GM11168 (cell line): ENCODE results near the gene AQP10.
"Not testable (repeated sequence)": the region's sequence is repeated elsewhere in the genome, so short reads cannot be mapped to it uniquely, and the experiment has no call there.

Experiments used
- in situ Hi-C: fragments of 300-500 bp; cut with MboI; formaldehyde crosslinking; loops from one replicate; pipeline ENCODE4 v1.12.0; 2022; ENCODE audit warnings: low sequenced_read_pairs; ENCODE audit not compliant: unreplicated experiment

The AQP10 gene

DNA sequence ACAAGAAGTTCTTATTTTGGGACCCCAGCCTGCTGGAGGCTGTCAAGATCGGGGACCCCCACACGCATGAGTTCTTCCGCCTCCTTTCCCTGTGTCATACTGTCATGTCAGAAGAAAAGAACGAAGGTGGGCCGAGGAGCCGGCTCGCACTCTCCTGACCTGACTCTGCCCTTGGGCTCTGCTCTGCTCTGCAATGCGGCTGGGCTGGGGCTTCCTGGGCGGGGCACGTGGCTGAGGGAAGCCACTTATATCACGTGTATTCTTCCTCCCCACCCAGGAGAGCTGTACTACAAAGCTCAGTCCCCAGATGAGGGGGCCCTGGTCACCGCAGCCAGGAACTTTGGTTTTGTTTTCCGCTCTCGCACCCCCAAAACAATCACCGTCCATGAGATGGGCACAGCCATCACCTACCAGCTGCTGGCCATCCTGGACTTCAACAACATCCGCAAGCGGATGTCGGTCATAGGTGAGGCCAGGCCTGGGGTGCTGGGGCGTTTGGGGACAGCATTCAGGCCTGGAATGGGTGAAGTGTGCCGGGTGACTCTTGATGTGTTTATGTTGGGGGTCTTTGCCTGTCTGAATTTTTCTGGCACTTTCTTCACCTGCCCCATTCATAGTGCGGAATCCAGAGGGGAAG lies 22.1 kb downstream of the AQP10 start:
- in situ Hi-C loops = no loop called here

DNA sequence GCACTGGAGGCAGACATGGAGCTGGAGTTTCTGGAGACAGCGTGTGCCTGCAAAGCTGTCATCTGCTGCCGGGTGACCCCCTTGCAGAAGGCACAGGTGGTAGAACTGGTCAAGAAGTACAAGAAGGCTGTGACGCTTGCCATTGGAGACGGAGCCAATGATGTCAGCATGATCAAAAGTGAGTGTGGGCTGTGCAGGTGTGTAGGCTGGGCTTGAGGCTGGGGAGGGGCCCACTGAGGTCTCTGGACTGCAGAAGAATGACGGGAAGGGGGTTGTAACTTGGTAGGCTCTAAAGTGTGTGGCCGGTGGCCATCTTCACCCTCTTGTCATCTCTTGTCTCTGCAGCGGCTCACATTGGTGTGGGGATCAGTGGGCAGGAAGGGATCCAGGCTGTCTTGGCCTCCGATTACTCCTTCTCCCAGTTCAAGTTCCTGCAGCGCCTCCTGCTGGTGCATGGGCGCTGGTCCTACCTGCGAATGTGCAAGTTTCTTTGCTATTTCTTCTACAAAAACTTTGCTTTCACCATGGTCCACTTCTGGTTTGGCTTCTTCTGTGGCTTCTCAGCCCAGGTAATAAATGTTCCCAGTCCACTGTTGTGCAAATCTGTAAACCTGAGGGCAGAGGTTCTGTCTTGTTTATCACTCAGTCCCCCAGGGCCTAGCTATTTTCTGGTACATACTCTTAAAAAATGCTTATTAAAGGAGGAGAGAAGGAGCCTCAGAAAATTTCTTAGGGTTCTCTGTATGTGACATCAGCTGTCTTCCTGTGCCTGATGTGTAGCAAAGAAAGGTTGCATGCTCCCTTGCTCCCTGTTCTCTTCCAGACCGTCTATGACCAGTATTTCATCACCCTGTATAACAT lies 24.3 kb downstream of the AQP10 start:
- in situ Hi-C loops = no loop called here

DNA sequence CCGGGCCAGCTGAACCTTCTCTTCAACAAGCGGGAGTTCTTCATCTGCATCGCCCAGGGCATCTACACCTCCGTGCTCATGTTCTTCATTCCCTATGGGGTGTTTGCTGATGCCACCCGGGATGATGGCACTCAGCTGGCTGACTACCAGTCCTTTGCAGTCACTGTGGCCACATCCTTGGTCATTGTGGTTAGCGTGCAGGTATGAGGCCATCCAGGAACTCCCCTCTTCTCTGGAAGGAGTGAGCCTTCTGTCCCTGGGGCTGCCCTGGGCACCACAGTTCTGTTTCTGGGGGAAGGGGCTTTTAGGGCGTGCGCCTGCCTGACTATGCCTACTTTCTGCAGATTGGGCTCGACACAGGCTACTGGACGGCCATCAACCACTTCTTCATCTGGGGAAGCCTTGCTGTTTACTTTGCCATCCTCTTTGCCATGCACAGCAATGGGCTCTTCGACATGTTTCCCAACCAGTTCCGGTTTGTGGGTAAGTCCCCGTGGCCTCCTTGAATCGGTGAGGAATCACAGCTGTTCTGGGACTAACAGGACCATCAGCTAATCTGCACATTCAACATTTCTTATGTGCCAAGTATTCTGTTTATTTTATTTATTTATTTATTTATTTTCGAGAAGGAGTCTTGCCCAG lies 25.5 kb downstream of the AQP10 start:
- in situ Hi-C loops = no loop called here

DNA sequence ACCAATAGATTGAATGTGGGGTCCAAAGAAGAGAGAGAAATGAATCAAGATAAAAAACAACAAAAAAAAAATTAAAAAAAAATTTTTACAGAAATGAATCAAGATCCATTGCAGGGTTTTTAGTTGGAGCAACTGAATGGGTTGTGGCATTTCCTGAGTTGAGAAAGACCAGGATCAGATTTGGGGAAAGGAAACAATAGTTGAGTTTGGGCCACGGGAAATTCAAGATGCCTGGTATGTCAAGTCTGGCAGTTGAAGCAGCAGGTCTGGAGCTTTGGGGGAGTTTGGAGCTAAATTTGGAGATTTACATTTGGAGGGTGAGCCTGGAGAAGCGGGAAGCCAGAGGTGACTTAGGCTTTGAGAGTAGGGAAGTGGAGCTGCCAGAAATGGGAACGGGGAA lies 27.1 kb downstream of the AQP10 start:
- in situ Hi-C loops = no loop called here

DNA sequence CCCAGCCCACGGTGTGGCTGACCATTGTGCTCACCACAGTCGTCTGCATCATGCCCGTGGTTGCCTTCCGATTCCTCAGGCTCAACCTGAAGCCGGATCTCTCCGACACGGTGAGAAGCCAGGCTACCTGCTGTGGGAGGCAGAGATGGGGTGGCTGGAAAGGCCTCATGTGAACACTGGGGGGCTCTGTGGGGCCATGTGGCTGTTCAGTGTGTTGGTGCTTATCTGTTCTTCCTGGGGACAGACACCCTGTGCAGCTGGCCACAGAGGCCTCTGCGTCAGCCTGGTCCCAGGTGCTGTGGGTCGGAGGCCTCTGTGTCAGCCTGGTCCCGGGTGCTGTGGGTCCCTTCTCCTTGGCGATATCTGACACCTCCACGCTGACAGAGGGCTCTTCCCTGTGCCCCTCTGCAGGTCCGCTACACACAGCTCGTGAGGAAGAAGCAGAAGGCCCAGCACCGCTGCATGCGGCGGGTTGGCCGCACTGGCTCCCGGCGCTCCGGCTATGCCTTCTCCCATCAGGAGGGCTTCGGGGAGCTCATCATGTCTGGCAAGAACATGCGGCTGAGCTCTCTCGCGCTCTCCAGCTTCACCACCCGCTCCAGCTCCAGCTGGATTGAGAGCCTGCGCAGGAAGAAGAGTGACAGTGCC lies 27.7 kb downstream of the AQP10 start:
- in situ Hi-C loops = no loop called here

DNA sequence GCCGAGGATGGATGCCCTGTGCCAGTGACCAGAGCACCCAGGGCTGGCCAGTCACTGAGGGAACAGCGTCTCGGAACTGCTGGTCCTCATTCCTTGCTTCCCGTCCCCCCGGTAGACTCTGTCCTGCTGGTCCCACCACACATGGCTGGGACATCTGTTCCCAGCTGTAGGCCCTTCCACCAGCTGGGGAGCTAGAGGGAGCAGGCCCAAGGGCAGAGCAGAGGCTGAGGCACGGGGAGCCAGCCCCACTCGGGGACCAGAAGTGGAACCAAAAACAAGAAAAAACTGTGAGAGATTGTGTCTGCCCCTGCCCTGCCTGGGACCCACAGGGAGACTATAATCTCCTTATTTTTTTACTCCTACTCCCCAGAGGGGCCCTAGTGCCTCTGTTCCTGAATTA lies 28.2 kb downstream of the AQP10 start:
- in situ Hi-C loops = no loop called here

DNA sequence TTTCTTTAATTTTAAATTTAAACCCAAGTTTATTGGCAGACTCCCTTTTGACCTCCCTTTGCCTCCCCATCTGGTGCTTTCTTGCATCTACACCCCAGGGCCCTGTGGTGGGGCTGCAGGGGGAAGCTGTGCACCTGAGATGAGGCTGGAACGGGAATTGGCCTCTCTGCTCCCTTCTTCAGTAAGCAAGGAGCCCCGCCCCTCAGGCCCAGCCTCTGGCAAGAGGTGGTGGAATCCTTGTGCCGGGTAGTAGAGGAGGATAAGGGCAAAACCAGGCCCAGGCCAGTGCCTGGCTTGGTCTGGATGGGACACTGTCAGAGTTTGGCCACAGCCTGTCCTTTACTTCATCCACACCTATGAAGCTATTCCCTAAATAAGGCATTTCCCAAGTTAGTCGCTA lies 29.5 kb downstream of the AQP10 start:
- in situ Hi-C loops = no loop called here

DNA sequence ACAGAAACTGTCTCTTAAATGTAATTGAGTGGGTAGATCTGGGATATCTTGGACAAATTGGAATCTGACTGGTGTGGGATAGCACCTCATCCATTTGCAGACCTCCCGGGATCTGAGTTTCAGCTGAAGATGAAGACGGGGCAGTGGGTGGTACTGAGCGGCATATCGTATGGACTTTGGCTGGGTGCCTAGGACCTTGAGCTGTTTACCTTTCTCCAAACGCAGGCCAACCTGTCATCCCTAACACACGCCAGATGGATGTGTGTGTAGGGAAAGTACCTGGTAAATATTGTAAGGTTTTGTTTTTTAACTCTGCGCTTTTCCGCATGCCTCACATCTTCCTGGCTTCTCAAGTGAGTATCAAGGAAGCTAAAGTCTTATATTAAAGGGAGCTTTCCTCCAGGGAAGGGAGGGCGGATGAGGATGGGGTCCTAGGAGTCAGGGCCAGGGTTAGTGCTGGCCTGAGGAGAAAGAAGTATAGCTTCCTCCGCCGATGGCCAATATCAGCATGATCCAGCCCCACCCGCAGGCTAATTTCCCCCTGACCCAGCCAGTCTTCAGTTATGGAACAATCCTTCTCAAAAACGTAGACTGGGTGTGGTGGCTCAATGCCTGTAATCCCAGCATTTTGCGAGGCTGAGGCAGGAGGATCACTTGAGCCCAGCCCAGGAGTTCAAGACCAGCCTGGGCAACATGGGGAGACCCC lies 30.6 kb downstream of the AQP10 start:
- in situ Hi-C loops = no loop called here

DNA sequence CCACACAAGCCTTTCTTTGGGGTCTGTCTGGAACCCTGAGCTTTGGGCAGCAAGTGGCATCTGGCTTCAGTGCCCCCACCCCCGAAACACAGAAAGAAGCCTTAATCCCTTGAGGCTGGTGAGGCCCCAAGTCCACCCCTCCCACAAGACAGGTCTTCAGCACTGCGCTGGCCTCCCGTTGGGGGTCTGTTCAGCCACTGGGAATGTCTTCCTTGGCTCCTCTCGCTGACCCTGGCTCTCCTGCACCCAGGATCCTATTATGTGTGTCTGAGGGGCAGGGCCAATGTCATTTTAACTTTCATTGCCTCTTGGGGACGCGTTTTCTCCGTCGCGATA lies 31.3 kb downstream of the AQP10 start:
- in situ Hi-C loops = no loop called here

DNA sequence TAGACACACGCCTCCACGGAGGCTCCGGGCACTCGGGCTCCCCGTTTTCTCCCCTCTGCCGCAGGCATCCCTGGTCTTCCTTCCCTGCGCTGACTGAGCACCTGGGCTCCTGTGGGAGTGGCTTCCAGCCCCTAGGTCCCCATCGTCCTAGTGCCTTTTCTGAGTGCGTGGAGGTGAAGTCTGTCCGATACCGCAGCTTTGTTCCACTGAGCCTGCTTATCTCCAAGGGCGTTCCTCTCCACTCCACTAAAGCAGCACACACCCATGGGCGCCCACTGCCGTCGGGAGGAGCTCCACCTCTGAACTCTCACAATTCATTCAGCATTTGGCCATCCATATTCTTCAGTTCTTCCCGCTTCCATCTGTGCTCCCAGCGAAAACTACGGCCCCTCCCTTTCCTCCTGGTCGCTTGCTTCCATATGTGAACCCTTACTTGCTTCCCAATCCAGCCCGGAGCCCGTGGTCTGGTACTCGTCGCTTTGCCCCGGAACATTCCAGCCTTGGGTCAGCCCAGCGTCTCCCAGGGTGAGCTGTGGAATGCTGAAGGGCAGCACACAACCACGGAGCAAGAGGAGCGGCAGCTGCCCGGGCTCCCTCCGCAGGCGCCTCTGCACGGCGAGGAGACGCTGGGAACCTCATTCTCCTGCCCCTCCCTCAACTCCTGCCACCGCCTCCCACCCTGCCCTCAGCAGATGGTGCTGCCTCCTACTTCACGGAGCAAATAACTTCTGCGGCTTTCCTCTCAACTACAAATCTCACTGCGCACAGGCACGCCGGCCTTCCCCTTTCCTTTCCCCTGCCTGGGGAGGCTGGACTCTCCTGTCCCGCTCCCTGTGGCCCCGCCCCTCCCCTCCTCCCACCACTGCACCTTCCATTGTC lies 31.9 kb downstream of the AQP10 start:
- in situ Hi-C loops = no loop called here

DNA sequence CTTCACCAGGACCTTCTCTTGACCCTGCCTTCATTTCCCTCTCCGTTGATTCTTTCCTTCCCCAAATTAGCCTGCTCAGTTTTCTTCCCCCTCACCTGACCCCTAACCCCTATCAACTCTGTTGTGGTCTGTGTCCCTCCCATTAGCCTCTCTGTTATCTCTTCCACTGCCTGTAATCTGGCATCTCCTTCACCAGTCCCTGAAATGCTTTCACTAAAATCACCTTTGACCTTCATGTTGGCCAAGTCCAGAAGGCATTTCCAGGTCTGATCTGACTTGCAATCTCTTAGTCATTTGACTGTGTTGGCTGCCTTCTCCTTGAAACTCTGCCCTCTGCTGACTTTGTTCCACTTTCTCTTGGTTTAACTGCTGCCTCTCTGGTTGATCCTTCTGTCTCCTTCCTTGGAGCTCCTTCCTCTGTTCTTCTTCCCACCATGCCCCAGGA lies 32.6 kb downstream of the AQP10 start:
- in situ Hi-C loops = no loop called here

DNA sequence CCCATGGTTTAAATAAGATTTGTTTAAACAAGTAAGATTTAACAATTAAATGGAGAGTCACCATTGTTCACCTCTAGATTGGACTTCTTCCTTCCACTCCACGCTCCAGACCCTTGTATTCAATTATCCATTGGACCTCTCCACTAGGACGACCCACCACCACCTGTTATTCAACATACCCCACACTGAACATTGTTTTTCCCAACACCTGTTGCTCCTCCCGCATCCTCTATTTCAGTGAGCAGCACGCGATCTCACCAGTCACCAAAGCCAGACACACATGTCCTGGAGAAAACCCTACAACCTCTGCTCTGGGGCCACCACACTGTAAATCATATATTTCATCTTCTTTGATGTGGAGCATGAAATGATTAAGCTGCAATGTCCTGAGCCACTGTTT lies 33.1 kb downstream of the AQP10 start:
- in situ Hi-C loops = no loop called here

DNA sequence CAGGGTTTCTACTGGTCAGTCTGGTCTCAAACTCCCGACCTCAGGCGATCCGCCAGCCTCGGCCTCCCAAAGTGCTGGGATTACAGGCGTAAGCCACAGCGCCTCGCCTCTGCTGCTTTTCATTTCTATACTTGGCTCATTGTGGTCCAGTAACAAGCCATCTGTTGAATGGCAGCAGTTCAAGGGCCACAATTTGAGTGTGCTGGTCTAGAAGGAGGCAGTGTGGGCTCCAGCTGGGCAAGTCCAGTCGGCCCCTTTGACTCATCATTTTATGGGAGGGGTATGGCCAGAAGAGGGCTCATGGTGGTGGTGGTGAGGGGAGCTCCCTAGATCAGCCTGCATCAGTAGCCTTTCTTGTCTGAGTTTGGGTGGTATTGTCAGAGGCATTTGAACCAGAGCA lies 37.6 kb downstream of the AQP10 start:
- in situ Hi-C loops = no loop called here

DNA sequence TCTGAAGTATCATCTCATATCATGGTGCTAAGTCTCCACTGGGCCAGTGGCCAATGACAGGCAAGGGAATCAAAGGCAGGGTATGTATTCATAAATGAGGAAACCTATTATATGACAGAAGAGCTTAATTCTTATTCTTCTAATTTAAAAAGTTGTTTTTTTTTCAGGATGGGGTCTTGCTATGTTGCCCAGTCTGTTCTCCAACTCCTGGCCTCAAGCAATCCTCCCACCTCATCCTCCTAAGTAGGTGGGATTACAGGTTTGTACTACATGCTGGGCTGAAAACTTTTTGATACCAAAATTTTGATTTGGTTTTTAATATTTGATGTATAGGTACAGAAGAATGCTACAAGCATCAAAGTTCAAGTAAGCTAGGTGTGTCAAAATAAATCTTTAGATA lies 39.4 kb downstream of the AQP10 start:
- in situ Hi-C loops = no loop called here

DNA sequence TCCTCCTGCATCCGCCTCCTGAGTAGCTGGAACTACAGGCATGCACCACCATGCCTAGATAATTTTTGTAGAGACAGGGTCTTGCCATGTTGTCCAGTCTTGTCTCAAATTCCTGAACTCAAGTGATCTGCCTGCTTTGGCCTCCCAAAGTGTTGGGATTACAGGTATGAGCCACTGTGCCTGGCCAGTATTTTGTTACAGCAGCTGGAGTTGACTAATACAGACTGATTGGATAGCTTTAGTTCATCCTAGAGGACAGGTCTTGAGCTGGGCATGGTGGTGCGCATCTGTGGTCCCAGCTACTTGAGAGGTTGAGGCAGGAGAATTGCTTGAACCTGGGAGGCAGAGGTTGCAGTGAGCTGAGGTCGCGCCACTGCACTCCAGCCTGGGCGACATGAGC lies 40.0 kb downstream of the AQP10 start:
- in situ Hi-C loops = not testable (repeated sequence)

DNA sequence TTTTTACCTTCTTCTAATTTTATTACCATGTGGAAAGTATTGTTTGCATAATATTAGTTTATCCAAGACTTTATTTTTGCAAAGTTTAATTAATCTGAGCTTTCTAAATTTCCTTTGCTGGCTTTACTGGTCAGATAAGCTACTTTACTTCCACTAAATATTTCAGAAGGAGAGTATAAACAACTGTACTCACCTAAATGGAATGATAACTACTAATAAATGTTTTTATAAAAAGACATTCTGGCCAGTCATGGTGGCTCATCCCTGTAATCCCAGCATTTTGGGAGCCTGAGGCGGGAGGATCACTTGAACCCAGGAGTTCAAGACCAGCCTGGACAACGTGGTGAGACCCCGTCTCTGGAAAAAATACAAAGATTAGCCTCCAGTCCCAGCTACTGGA lies 40.5 kb downstream of the AQP10 start:
- in situ Hi-C loops = no loop called here

DNA sequence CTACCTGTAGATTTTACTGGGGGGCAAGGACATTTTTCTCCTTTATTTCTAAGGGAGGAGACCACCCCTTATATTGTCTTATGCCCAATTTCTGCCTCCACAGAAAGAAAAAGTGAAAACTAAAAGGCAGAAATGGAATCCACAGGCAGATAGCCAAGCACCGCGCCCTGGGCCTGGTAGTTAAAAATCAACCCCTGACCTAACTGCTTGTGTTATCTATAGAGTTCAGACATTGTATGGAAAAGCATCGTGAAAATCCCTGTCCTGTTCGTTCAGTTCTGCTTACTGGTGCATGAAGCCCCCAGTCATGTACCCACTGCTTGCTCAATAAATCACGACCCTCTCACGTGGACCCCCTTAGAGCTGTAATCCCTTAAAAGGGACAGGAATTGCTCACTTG lies 50.5 kb downstream of the AQP10 start:
- in situ Hi-C loops = no loop called here

DNA sequence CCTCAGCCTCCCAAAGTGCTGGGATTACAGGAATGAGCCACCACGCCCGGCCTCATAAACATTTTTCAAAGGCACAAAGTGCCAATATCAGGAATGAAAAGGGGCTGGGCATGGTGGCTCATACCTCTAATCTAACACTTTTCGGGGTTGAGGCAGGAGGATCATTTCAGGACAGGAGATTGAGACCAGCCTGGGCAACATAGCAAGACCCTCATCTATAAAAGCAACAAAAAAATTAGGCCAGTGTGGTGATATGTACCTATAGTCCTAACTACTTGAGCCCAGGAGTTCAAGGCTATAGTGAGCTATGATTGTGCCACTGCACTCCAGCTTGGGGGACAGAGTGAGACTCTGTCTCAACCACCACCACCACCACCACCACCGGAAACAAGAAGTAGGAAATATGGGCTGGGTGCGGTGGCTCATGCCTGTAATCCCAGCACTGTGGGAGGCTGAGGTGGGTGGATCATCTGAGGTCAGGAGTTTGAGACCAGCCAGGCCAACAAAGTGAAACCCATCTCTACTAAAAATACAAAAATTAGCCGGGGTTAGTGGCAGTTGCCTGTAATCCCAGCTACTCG lies 53.0 kb downstream of the AQP10 start:
- in situ Hi-C loops = not testable (repeated sequence)
